NOMO-1 treated with dmso at 0.1 percent for 144 hours (cell line): ENCODE data around the gene RAPGEF3.

Source experiments
- DNase-seq: peaks from one replicate; lab custom pipeline; 2025; ENCODE audit not compliant: unreplicated experiment; lab: John Stamatoyannopoulos, UW

The RAPGEF3 gene

DNA sequence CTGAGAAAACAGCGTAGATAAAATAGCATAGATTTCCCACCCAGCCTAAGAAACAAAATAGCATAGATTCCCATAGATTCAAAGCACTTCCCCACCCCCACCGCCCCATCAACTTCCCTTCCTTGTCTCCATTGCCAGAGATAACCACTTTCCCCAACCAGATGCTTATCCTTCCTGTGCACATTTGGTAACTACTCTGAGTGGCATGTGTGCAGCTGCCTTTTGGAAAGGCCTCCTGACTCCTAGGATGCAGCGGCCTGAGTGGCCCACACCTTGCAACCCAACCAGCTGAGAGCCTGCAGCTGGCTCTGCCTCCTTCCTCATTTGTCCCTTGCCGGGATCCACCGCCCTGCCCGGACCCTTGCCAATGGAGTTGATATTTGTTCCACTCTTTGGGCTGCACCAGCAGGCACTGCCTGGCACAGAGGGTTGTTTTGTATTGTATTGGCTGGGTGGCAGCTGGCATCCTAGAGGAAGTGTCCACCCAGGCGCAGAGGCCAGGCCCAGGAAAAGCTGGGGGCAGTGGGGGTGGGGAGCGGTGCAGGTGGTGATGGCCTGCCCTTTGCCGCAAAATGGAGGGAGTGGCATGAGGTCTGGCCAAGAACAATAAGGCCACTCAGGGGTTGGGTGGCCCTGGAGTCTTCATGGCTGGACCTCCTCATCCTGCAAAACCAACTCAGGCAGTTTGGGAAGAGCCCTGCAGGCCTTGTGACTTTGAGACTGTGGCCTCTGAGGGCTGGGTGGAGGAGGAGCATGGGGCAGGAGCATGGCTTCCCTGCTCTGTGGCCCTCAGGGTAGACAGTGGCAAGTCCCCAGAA is 19.3 kb upstream of the RAPGEF3 start:
- DNase-seq: no peak

DNA sequence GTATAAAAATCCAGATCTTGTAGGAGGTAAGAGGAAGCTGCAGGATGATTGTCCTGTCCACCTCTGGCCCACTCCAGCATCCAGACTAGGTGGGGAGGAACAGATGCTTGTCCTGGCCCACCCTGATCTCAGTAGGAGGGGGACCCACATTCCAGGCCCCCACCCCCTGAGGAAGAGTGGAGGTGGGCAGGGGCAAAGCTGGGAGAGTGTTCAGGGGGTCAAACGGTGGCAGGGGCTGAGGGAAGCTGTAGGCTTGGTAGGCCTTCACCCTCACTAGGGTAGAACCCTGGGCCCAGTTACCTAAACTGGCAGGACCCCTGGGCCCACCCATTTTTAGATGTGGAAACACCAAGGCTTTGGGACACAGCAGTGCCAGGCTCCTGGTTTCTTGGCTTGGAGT is 18.5 kb upstream of the RAPGEF3 start:
- DNase-seq: no peak

DNA sequence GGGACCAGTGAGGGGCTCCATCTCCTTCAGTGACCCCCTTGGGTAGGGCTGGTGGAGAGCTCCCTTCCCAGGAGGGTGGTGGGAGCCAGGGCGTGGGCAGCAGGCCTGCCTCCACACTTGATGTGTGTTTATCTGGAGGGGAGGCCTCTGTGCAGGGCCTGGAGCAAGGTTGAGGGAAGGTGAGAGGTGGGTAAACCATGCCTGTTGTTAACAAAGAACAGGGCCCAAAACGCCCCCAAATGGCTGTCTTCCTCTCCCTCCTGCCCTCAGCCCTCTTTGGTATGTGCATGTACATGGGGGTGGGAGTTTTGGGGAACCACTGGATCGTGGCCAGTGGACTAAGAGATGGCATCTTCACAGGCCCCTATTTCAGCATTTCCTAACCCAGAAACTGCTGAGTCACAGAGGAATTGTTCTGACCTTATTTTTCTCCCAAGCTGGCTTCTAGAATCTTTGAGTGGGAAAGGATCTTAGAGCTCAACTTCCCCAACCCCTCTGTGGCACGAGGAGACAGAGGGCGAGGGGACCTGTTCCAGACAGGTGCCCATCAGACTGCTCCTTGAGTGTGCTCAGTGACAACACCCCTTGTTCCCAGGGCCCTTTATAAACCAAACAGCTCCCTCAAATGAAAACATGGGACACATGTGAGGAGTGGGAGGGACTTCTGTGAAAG is 17.9 kb upstream of the RAPGEF3 start:
- no peak for DNase-seq

DNA sequence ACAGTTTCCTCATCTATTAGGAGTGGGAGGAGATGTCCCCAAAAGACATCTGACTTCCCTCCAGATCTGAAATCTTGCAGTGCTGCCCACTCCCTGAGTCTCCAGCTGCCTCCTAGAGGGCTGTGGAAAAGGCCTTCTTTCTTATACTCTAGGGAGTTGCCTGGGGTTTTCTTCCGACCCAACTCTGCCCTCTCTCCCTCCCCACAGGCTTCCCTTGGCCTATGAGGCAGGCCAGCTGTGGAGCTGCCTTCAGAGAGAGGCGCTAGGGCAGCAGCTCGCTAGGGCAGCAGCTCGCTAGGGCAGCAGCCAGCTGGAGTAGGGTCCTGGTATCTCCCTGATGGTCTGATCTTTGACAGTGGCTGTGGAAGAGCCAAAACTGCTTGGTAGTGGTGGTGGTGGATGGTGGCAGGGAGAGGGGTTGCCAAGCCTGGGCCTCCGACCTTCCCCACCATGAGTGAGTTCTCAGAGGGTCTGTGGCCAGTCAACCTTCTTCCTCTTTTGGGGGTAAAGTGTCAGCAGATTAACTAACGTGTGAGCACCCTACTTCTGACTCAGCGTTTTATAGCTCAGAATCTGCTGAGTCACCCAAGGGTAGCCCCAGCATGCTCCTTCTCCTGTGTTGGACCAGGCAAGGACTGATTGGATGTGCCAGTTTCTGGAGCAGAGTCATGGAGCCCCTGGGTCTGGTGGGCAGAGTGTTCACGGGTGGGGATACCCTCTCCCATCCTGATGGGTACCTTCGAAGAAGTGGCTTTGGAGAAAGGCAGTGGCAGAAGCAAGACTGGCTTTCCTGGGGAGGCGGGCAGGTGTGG is 16.6 kb upstream of the RAPGEF3 start:
- peak; percentile 68 for DNase-seq

DNA sequence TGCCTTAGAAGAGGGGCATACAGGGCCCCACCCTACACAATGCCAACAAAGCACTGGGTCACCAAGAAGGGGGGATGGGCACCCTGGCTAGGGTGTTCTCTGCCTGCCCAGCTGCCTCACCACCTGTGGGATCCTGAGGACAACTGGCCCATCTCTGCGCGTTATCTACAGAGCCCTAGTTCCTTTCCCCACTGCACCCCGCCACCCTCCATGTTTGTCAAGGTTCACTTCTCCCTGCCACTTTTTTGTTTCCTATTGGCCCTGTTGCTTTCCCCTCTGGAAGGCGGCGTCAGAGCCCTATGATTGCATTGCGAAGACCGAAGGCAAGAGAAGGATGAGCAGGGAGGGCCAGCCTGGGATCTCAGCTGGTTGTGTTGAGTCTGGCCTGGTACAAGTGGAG is 16.0 kb upstream of the RAPGEF3 start:
- no peak for DNase-seq

DNA sequence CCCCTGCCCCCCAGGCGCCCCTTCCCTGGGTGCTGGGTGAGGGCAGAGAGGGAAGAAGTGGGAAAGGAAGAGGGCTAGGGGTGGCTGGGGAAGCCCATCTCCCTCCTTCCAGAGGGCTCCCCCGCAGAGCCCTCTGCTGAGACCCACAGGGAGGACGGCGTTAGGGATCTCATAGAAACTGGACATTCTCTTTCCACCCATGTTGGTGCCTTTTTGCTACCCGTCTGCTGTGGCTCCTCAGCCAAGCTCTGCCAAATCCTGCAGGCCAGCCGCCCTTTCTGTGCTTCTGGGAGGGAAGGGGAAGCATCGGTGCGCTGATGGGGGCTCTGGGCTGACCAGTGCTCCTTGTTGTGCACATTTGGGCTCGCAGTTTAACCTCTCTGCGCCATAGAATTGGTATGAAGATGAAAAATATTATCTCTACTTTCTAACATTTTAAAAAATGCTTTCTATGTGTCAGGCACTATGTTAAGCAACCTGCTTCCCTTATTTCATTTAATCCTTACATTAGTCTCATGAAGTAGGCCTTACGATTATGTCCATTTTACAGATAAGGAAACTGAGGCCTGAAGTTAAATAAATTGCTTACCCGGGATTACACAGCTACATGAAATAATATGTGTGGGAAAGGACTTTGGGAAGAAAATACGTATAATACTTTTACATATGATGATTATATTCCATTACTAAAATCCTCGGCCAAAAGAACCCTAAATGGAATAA is 15.3 kb upstream of the RAPGEF3 start:
- DNase-seq: no peak

DNA sequence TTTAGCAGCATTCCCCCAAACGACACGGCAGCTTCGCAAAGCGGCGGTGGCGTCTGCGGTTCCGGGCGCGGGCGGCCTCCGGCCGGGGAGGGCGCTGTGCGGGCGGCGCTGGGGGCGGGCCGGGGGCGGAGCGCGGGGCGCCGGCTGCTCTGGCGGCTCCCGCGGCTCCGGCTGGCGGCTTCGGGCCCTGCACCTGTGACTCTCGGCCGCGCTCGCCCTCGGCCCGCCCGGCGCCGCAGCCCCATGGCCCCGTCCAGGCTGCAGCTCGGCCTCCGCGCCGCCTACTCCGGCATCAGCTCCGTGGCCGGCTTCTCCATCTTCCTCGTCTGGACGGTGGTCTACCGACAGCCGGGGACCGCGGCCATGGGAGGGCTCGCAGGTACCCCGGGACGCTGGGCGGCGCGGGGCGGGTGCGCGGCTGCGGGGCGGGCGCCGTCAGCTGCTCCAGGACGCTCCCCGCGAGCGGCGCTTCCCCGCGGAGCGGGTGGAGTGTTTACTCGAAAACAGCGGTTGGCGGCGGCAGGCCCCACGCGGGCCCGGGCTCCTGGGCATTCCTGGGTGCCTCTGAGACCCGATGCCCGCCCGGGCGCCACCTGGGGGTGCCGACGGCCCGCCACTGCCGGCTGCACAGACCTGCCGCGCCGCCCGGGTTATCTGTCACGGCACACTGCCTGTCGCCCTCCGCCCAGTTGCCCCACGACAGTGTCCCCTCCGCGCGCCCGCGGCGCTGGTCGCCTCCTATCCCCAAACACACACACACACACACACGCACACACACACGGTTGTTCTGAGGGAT is 14.6 kb upstream of the RAPGEF3 start, which contains the start of gene SLC48A1:
Gene SLC48A1 (plus strand): TSS at position 177 of the 796 bp plus-strand sequence. CDS start 67 bp downstream, at position 244.
- DNase-seq: peak; percentile 33

DNA sequence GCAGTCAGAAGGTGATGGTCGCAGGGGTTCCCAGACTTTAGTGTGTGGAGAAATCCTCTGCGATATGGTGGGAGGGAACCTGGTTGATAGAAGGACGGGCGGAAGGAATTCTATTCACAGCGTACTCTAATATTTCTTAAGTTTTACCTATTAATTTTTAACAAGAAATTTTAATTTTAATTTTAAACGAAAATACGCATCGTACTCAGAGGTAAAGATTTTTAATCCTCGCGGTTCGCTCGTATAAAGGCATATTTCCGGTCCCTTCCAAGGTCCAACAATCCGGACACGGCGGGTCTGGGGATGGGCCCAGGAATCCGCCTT is 14.0 kb upstream of the RAPGEF3 start:
- DNase-seq: no peak

DNA sequence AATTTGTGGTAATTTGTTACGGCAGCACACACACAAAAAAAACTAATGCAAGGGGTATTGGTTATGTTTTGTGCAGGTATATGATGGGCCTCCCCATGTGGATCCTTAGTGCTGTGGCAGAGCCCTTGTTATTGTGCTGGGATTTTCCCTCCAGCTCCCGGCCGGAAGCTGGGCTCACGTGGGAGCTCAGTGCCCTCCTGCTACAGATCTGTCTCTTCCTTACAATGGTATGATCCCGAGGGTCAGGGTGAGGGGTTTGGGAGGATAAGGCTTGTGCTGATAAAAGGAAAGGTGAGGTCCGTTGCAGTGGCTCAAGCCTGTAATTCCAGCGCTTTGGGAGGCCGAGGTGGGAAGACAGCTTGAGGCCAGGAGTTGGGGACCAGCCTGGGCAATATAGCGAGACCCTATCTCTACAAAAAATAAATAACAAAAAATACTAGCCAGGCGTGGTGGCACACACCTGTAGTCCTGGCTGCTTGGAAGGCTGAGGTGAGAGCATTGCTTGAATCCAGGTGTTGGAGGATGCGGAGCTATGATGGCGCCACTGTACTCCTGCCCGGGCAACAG is 13.5 kb upstream of the RAPGEF3 start:
- DNase-seq: no peak

DNA sequence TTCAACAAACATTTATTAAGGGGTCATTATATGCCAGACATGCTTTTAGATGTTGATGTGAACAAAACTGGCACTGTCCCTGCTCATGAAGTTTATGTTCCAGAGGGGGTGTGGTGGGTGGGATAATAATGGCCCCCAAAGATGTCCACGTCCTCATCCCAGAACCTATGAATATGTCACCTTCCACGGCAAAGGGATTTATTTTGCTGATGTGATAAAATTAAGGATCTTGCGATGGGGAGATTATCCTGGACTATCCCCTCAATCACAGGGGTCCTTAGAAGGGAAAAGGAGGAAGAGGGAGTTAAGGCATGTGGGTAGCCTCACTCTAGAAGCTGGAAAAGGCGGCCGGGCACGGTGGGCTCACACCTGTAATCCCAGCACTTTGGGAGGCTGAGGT is 12.6 kb upstream of the RAPGEF3 start:
- DNase-seq: no peak

DNA sequence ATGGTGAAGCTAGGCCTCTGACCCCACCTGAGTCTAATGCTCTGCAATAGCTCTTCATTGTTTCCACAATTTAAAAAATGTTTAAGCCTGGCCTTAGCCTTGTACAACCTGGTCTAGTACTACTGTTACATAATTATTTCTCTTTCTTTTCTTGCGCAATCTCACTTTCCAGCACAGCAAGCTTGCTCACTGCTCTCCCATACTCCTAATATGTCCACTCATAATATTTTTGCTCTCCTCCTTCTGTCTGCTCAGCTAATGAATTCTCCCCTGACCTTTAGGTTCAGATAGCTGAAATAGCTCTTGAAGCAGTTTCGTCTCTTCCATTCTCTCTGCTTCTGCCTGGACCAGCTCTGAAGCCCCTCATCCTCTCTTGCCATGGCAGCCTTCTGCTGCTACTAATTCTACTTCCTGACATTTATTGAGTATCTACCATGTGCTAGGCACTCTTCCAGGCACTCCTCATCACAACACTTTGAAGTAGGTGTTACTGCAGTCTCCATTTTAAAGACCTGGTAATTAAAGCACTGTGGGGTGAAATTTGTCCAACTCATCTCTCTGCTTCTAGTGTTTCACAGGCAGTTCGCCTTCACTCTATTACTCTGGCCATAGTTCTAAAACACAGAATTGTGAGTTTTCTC is 11.5 kb upstream of the RAPGEF3 start:
- DNase-seq: peak; percentile 60

DNA sequence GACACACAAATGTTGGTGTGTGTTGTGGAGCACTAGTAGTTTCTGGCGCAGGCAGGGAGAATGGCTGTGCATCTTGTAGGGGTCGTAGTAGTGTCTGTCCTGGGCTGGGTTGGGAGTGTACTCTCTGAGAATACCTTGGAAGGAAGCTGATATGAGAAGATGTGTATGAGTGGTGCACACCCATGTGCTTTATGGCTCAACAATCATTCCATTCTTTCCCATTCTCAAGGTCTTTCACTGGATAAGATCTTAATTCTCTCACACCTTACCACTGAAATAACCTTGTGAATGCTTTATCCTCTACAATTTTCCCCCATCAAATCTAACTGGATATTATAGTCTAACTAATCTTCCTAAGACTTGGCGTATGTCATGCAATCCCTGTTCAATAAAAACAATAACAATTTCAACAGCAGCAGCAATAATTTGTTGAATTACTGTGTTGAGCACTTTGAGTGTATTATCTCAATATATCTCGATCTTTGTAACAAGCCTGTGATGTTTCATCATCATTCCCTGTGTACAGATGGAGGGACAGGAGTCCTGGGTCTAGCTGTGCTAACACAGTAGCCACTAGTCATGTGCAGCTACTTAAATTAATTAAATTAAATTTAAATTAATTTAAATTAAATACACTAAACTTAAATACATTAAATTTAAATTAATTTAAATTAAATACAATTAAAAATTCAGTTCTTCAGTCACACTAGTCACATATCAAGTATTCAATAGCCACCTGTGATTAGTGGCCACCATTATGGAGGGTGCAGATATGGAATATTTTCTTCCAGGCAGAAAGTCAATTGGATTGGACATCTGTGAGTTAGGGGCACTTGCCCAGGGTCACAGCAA is 10.8 kb upstream of the RAPGEF3 start:
- DNase-seq: no peak

DNA sequence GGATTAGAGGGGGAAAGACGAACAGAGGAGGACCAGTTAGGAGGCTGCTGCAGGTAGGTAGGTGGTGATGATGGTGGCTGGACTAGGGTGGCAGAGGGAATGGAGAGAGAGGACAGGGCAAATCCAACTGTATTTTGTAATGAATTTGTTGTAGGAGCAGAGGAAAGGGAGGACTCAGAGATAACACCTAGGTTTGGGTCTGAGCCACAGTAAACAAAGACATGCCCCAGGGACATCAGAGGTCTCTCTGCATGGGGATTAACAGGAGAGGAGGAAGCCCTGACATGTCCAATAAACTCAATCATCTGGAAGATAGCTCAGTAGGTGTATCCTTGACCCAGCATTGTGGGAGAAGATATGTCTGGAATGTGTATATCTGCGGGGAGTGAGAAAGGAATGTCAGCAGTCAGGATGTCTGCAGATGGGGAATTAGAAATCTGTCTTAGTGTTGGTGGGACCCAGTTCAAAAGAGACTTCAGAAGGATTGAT is 9.7 kb upstream of the RAPGEF3 start:
- no peak for DNase-seq

DNA sequence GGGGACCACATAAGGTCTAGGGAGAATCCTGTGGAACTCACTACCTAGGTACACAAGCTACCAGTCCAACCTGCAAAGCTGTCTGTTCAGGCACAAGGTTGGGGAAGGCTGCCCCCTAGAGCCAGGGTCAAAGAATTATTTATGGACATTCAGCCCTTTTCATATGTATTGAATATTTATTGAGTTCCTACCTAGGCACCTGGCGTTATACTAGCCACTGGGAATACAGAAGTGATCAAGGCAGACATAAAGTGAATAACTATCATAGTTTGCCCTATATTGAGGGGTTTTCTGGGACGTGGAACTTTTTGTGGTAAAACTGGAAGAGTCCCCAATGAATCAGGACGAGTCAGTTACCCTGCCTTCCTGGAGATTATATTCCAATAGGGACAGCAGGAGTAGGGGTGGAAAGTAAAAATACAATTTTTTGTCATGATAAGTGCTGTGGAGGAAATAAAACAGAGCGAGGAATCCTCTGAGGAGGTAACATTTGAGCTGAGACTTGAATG is 8.6 kb upstream of the RAPGEF3 start:
- DNase-seq: peak; percentile 20

DNA sequence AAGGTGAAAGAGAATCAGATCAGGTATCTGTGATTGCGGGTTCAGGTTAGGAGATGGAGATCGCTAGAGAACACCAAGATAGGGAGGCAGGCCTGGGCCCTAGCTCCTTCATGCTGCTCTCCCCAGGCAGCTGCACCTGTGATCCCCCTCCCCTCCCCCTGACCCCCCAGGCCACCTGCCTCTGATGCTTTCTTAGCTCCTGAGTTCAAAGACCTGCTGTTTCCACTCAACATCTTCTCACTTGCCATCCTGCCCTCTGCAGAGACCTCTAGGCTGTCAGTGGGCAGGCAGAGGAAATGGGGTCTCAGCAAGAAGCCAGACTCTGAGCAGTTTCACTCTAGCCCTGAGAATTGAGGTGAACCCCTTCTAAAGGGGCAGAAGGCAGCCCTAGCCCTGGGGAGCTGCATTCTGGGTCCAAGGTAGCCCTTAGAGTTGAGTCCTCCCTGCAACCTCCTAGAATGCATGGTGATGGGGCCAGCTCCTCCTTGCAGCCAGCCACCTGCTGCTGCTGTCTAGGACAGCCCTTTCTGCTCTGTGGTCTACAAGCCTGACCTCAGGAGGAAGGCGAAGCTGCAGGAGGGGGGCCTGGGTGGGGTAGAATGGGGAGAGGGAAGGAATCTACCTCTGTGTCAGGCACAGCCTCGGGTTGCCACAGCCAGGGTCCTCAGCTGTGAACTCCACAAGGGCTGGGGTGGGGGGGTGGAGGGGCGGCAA is 8.0 kb upstream of the RAPGEF3 start:
- DNase-seq: no peak

DNA sequence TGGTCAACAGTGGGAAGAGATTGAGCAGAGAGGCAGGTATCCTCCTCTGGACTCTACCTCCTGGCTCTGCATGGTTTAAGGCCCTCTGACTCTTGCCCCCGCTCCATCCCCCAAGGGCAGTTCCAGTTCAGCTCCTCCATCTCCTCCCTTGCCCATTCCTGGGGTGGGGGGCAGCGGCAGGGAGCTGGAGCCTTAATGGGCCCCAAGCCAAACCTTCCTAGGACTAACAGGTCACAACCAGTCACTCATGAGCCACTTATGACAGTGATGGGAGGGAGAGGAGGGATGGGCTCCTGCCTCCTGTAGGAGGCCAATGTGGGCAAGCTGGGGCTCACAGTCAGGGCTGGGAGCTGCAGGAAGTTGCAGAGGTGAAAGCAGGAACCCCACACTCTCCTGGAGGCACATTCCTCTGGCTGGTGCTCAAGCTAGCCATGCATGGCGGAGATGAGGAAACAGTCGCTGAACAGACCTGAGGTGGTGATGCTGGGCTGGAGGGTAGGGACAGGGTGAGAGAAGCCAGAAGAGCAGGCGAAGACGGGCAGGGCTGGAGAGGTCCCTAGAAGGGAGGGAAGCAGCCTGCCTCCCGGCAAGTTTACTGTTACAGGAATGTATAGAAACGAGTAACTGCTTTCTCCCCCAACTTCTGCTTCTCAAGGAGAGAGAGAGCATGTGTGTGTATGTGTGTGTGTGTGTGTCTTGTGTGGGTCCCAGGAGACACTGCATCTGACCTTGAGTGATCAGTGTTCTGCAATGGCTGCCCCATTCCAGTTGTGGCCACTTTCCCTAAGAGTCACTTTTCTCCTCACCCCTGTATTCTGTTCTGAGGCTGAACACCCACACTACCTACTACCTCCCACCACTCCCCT is 5.0 kb upstream of the RAPGEF3 start:
- no peak for DNase-seq
